Caki2 (cell line): ENCODE results near the gene HOXC12. TPM values are rescaled to one million over a fixed set of nuclear protein-coding genes. Genes with fewer than 3 reads are reported as not detected.

Source experiments
- DNase-seq: peaks from one replicate; pipeline ENCODE4 v3.0.0-alpha.2; 2015; ENCODE audit warnings: low read depth
- in situ Hi-C: cut with HindIII; loops from 2 replicates; pipeline ENCODE4 v1.10.0; 2016; ENCODE audit warnings: low sequenced_read_pairs, low pct_unique_long_range_greater_than_20kb, mixed read lengths
- total RNA-seq: library from RNA; depleted of rRNA; stranded (reverse); fragments of >200 nt; shearing (Covaris generic); gene quantifications from 2 replicates; pipeline ENCODE4 v1.2.3, GENCODE V29; 2014; ENCODE audit warnings: low replicate concordance; rRNA removed

Gene HOXC12
- not detected in 2 replicates for total RNA-seq

GRCh38 chr12:53954694-53955035, at the start of gene HOXC12:
TSS of gene HOXC12 (plus strand) at chr12:53954903. CDS start at chr12:53954930, 27 bp downstream.
- in situ Hi-C loops = no loop called here
- DNase-seq = no peak

- in situ Hi-C loops = no loop called here
- no peak for DNase-seq
Observed at GRCh38 chr12:53907103-53907502, 47.6 kb upstream of the HOXC12 start.

- DNase-seq = no peak
- in situ Hi-C loops = no loop called here
Observed at GRCh38 chr12:53916788-53917655, 37.7 kb upstream of the HOXC12 start.

- in situ Hi-C loops = no loop called here
- DNase-seq = no peak
Observed at GRCh38 chr12:53924521-53925405, 29.9 kb upstream of the HOXC12 start.

- in situ Hi-C loops = no loop called here
- no peak for DNase-seq
Observed at GRCh38 chr12:53927220-53928029, 27.3 kb upstream of the HOXC12 start.

GRCh38 chr12:53928054-53928835, 26.5 kb upstream of the HOXC12 start:
- no peak for DNase-seq
- in situ Hi-C loops = no loop called here

GRCh38 chr12:53929527-53929926, 25.2 kb upstream of the HOXC12 start:
- DNase-seq = no peak
- in situ Hi-C loops = no loop called here

- in situ Hi-C loops = no loop called here
- no peak for DNase-seq
Observed at GRCh38 chr12:53930591-53931255, 24.0 kb upstream of the HOXC12 start.

- in situ Hi-C loops = no loop called here
- no peak for DNase-seq
Observed at GRCh38 chr12:53931844-53932581, 22.7 kb upstream of the HOXC12 start.

- DNase-seq = no peak
- in situ Hi-C loops = no loop called here
Observed at GRCh38 chr12:53932915-53933314, 21.8 kb upstream of the HOXC12 start.

GRCh38 chr12:53935383-53936341, 19.0 kb upstream of the HOXC12 start:
- in situ Hi-C loops = no loop called here
- no peak for DNase-seq

- DNase-seq = no peak
- in situ Hi-C loops = no loop called here
Observed at GRCh38 chr12:53937099-53937498, 17.6 kb upstream of the HOXC12 start.

- in situ Hi-C loops = no loop called here
- no peak for DNase-seq
Observed at GRCh38 chr12:53937596-53938325, 16.9 kb upstream of the HOXC12 start.

GRCh38 chr12:53938326-53939140, 16.2 kb upstream of the HOXC12 start, which contains the start of gene HOXC13:
TSS of gene HOXC13 (plus strand) at chr12:53938831. CDS start at chr12:53938907, 76 bp downstream.
- DNase-seq = peak; percentile 100
- in situ Hi-C loops = no loop called here
